Duodenal mucosa (tissue), 2 donors: ENCODE results near the gene MRPS14.
"Not testable (repeated sequence)": the region's sequence is repeated elsewhere in the genome, so short reads cannot be mapped to it uniquely, and the experiment has no call there.

Source experiments
- H3K27ac ChIP-seq: one replicate; pipeline ENCODE4 v1.7.0; 2013; ENCODE audit warnings: low read depth, low read length
- H3K27me3 ChIP-seq, 2 donors: one replicate each; pipeline ENCODE4 v1.7.0; 2013; ENCODE audit warnings: low read length in 2 of 2, control low read depth in 1 of 2; ENCODE audit not compliant: insufficient read depth in 2 of 2, control insufficient read depth in 1 of 2
- H3K36me3 ChIP-seq, 2 donors: one replicate each; pipeline ENCODE4 v1.7.0; 2013; ENCODE audit warnings: low read length in 2 of 2, control low read depth in 1 of 2; ENCODE audit not compliant: insufficient read depth in 2 of 2, control insufficient read depth in 1 of 2
- H3K4me1 ChIP-seq, 2 donors: one replicate each; pipeline ENCODE4 v1.7.0; 2013; ENCODE audit warnings: low read length in 2 of 2, control low read depth in 1 of 2; ENCODE audit not compliant: insufficient read depth in 2 of 2, control insufficient read depth in 1 of 2
- H3K4me3 ChIP-seq, 2 donors: one replicate each; pipeline ENCODE4 v1.7.0; 2013; ENCODE audit warnings: low read length in 2 of 2, low read depth in 1 of 2
- H3K9ac ChIP-seq, 2 donors: one replicate each; pipeline ENCODE4 v1.7.0; 2013; ENCODE audit warnings: low read length in 2 of 2, low read depth in 1 of 2
- H3K9me3 ChIP-seq, 2 donors: one replicate each; pipeline ENCODE4 v1.7.0; 2013; ENCODE audit warnings: low read length in 2 of 2, control low read depth in 1 of 2; ENCODE audit not compliant: control insufficient read depth in 1 of 2

MRPS14 gene

DNA sequence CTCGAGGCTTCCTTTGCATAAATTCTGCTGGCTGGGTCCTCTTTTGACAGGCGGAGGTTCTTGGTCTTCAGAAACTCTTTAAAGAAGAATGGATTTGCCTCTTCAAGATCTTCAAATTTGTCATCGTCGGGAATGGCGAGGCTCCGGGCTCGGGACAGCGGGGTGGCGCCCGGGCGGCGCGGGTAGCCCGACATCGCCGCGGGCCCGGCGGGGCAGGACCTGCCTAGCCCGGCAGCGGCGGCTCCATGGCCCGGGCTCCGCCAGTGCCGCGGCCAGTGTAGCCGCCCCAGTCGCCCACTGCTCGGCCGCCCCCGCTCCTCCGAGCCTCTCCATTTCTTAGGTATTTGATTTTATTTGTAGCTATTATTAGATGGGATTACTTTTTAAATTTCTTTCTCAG is 22.3 kb upstream of the MRPS14 start:
- Histone ChIP-seq H3K27ac (no peak overlapping the region), H3K9me3 (no peaks in the 10 kb centered on the region), H3K36me3 (no peaks in the 10 kb centered on the region), H3K4me1 (no peaks in the 10 kb centered on the region), H3K9ac (no peak overlapping the region), H3K27me3 (no peaks in the 10 kb centered on the region), H3K4me3 (no peak overlapping the region)

DNA sequence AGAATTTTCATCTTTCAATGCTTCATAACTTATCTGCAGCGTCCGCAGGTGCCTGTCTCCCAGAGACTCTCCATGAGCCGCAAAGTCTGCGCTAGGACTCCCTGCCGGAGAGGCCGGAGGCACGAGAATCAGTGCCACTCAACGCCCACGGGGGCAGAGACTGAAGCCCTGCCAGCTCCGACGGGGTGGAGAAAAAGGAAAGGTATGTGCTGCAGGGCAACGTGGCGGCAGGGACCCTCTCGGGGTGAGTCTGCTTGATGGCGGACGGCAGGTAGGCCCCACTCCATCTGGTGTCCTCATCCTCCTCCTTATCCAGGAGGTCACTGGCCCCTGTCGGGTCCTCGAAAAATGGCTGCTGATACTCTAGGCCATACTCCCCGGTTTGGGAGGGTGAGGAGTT is 21.9 kb upstream of the MRPS14 start:
- no peaks in the 10 kb centered on the region for H3K27me3 ChIP-seq
- H3K9me3 ChIP-seq, result no peaks in the 10 kb centered on the region
- no peak overlapping the region for H3K4me3 ChIP-seq
- no peaks in the 10 kb centered on the region for H3K36me3 ChIP-seq
- no peak overlapping the region for H3K9ac ChIP-seq
- no peaks in the 10 kb centered on the region for H3K4me1 ChIP-seq
- H3K27ac ChIP-seq, result no peak overlapping the region

DNA sequence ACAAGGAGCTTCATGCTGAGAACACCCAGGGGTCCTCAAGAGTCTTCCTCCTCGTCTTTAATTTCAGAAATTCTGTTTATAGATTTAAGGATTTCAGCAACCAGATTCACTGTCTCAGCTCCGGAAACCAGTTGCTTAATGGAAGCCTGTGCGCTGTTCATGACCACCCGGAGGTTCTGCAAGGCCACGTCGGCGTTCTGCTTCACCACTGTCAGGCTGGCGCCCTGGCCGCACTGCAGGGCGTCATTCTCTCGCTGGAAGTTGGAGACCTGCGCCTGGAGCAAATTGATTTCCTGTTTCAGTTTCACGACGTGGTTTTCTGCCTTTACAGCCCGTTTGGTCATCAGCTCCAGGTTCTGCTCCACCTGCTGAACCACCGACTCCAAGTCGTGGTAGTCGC is 21.4 kb upstream of the MRPS14 start:
- not testable (repeated sequence) for H3K4me3 ChIP-seq

DNA sequence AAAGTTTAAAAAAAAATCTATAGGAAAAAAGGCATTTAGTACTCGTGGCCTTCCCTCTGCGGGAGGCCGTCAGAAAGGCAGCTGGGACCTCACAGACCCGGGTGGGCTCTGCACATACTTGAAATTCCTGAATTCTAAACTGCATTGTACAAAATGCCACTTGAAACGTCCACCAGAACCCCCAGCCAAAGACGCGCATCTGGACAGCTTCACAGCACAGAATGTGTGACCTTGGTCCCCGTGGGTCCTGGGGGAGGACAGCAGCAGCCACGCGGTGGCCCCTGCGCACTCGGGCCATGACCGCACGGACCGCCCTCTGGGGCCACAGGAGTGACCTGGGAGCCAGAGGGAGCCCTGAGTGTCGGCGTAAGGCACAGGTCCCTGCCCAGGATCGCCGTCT is 20.6 kb upstream of the MRPS14 start:
- H3K4me3 ChIP-seq, result no peak overlapping the region
- no peaks in the 10 kb centered on the region for H3K9me3 ChIP-seq
- no peaks in the 10 kb centered on the region for H3K27me3 ChIP-seq
- no peak overlapping the region for H3K9ac ChIP-seq
- H3K4me1 ChIP-seq, result no peaks in the 10 kb centered on the region
- H3K27ac ChIP-seq, result no peak overlapping the region
- H3K36me3 ChIP-seq, result no peaks in the 10 kb centered on the region

More for the DNA sequence above, 21.4 kb upstream of the MRPS14 start:
- H3K36me3 ChIP-seq, H3K4me1 ChIP-seq, H3K27me3 ChIP-seq, H3K9me3 ChIP-seq, H3K27ac ChIP-seq, H3K9ac ChIP-seq: not testable (repeated sequence)

DNA sequence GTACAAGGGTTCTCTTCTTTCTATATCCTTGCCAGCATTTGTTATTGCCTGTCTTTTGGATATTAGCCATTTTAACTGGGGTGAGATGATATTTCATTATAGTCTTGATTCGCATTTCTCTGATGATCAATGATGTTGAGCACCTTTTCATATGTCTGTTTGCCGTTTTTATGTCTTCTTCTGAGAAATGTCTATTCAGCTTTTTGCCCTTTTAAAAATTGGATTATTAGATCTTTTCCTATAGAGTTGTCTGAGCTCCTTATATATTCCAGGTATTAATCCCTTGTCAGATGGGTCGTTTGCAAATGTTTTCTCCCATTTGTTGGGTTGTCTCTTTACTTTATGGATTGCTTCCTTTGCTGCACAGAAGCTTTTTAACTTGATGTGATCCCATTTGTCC is 19.4 kb upstream of the MRPS14 start:
- no peaks in the 10 kb centered on the region for H3K27me3 ChIP-seq
- no peak overlapping the region for H3K4me3 ChIP-seq
- H3K4me1 ChIP-seq, result no peaks in the 10 kb centered on the region
- H3K9me3 ChIP-seq, result no peaks in the 10 kb centered on the region
- no peaks in the 10 kb centered on the region for H3K36me3 ChIP-seq
- H3K9ac ChIP-seq, result no peak overlapping the region
- H3K27ac ChIP-seq, result no peak overlapping the region

DNA sequence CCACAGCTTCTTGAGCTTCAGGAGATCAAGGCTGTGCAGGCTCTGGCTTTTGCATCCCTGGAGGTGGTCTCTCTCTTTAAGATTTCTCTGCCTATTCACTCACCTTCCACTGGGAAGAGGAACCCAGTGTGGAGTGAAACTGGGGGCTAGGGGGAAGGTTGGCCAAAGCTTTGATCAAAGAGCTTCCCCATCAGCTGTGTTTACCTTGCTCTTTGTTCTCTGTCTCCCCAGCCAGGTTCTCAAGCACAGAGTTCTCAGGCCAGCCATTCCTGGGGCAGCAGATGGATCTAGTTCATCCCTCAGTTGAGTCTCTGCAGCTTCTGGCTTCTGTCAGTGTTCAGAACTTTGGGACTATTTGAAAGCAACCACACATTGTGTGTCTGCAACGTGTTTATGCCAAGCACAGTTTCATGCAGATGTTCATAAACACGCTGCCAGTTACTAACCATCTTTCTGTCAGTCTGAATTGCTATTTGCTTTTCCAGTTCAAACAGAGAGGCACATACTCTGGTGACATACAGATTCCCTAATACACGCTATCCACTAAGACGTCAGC is 17.2 kb upstream of the MRPS14 start:
- no peak overlapping the region for H3K4me3 ChIP-seq
- no peaks in the 10 kb centered on the region for H3K4me1 ChIP-seq
- H3K9ac ChIP-seq, result no peak overlapping the region
- H3K36me3 ChIP-seq, result no peaks in the 10 kb centered on the region
- no peaks in the 10 kb centered on the region for H3K27me3 ChIP-seq
- H3K27ac ChIP-seq, result no peak overlapping the region
- H3K9me3 ChIP-seq, result no peaks in the 10 kb centered on the region

DNA sequence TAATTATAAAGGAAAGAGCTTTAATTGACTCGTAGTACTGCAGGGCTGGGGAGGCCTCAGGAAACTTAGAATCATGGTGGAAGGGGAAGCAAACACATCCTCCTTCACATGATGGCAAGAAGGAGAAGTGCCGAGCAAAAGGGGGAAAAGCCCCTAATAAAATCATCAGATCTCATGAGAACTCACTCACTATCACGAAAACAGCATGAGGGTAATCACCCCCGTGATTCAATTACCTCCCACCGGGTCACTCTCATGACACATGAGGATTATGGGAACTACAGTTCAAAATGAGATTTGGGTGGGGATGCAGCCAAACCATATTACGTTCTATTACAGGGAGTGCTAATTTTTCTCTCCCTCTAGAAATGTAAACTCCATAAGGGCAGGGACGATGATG is 14.2 kb upstream of the MRPS14 start:
- no peaks in the 10 kb centered on the region for H3K9me3 ChIP-seq
- no peaks in the 10 kb centered on the region for H3K36me3 ChIP-seq
- H3K27ac ChIP-seq, result no peak overlapping the region
- no peaks in the 10 kb centered on the region for H3K27me3 ChIP-seq
- H3K4me1 ChIP-seq, result no peaks in the 10 kb centered on the region
- no peak overlapping the region for H3K4me3 ChIP-seq
- no peak overlapping the region for H3K9ac ChIP-seq

DNA sequence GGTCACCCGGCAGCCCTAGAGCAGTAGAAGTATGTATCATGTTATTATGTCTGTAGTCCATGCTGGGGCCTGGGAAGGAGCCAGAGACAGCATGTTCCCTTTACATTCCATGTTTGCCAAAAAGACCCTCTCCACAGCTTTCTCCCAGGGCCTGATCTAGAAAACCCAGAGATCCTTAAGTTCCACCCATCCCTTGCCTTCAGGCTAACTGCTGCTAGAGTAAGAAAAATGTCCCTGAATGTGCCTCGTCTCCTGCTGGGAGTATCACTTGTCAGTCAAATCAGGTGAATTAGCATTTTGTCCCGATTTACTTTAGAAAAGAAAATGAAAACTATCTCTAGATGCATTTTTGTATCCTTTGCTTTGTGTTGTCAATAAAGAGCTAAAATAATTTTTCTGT is 13.3 kb upstream of the MRPS14 start:
- H3K36me3 ChIP-seq, result no peaks in the 10 kb centered on the region
- no peaks in the 10 kb centered on the region for H3K27me3 ChIP-seq
- H3K27ac ChIP-seq, result no peak overlapping the region
- H3K9me3 ChIP-seq, result no peaks in the 10 kb centered on the region
- no peak overlapping the region for H3K9ac ChIP-seq
- no peak overlapping the region for H3K4me3 ChIP-seq
- no peaks in the 10 kb centered on the region for H3K4me1 ChIP-seq

DNA sequence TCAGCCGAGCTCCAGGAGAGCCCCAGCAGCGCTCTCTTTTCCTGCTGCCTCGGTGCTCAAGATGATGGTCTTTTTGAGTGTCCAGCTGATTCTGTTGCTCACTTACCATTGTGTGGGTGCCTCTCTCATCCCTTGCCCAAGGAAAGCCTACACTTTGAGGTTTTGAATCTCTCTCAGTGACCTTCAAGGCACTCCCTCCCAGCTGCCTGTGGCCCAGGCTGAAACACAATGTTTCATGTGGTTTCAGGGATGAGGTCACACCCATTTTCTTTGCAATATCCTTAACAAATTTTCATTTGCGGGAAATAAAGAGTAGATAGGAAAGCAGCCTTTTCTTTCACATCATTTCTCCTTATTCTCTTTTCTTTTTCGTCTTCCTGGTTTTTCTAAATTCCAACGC is 12.6 kb upstream of the MRPS14 start:
- Histone ChIP-seq H3K4me1 (no peaks in the 10 kb centered on the region), H3K27me3 (no peaks in the 10 kb centered on the region), H3K27ac (no peak overlapping the region), H3K4me3 (no peak overlapping the region), H3K36me3 (no peaks in the 10 kb centered on the region), H3K9me3 (no peaks in the 10 kb centered on the region), H3K9ac (no peak overlapping the region)

DNA sequence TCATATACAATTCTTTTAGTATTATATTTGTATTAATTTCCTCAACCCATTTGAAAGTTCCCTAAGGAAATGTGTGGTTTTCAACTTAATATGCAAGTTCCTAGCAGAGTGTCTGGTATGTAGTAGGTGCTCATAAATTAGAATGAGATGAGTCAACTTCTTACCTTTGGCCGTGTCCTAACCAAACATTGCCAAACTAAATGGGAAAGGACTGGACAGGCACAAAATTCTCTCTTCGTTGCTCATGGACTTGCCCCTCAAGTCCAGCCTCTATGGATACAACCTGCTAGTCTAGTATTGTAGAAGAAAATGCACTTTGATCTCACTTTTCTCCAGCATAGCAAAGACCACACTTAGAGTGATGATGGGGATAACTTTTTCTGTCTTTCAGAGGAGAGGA is 11.6 kb upstream of the MRPS14 start:
- H3K36me3 ChIP-seq, result no peaks in the 10 kb centered on the region
- H3K4me1 ChIP-seq, result no peaks in the 10 kb centered on the region
- no peaks in the 10 kb centered on the region for H3K9me3 ChIP-seq
- H3K4me3 ChIP-seq, result no peak overlapping the region
- H3K9ac ChIP-seq, result no peak overlapping the region
- H3K27ac ChIP-seq, result no peak overlapping the region
- H3K27me3 ChIP-seq, result no peaks in the 10 kb centered on the region

DNA sequence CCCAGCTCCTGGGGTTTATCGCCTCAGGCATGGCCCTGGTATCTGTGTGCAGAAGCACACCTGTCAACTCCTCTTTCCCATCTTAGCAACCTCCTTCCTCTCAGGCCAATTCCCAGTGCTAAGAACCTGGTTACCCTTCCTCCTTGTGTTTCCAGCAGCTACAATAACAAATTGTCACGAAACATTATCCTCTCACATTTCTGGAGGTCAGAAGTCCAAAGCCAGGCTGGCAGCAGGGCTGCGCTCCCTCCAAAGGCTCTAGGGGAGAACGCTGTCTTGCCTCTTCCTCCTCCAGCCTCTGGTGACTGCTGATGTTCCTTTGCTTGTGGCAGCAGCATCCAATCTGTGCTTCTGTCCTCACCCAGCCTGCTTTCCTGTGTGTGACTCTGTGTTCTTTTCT is 10.7 kb upstream of the MRPS14 start:
- Histone ChIP-seq H3K36me3 (no peaks in the 10 kb centered on the region), H3K9me3 (no peaks in the 10 kb centered on the region), H3K4me3 (no peak overlapping the region), H3K4me1 (peaks cover 0 to 7% of the 10 kb centered on the region in 2 donors), H3K27me3 (no peaks in the 10 kb centered on the region), H3K9ac (no peak overlapping the region), H3K27ac (no peak overlapping the region)
